Osteoblast (primary cell): Measurements from ENCODE around the gene OAS3. TPM values are rescaled to one million over a fixed set of nuclear protein-coding genes. Genes with fewer than 3 reads are reported as not detected.

ENCODE experiments used
- DNase-seq: peaks from one replicate; pipeline ENCODE4 v3.0.0; 2011; ENCODE audit warnings: low spot score, mixed read lengths; ENCODE audit not compliant: insufficient read length; ENCODE audit errors: missing footprints
- H2AFZ ChIP-seq: 2 replicates; pipeline ENCODE4 v1.6.0; 2011; ENCODE audit warnings: mild to moderate bottlenecking, low read length
- H3K27ac ChIP-seq: 2 replicates; pipeline ENCODE4 v1.5.1; 2011; ENCODE audit warnings: mild to moderate bottlenecking, low read depth, low read length, moderate library complexity
- H3K27me3 ChIP-seq: 2 replicates; pipeline ENCODE4 v1.6.0; 2012; ENCODE audit warnings: mild to moderate bottlenecking, control low read depth, inconsistent platforms, low read length, moderate library complexity; ENCODE audit not compliant: insufficient read depth
- H3K36me3 ChIP-seq: 2 replicates; pipeline ENCODE4 v1.5.1; 2011; ENCODE audit warnings: mild to moderate bottlenecking, low read length, control low read depth, moderate library complexity; ENCODE audit not compliant: insufficient read depth
- H3K4me1 ChIP-seq: 2 replicates; pipeline ENCODE4 v1.5.1; 2011; ENCODE audit warnings: mild to moderate bottlenecking, low read length, control low read depth, moderate library complexity; ENCODE audit not compliant: insufficient read depth
- H3K4me2 ChIP-seq: 2 replicates; pipeline ENCODE4 v1.6.0; 2011; ENCODE audit warnings: mild to moderate bottlenecking, low read length; ENCODE audit not compliant: insufficient read depth
- H3K4me3 ChIP-seq: fragments of 200-600 bp; sonication (generic); 3 replicates; pipeline ENCODE4 v1.5.1; 2012; ENCODE audit warnings: mild to moderate bottlenecking, low read length, inconsistent platforms; ENCODE audit not compliant: insufficient read depth
- H3K79me2 ChIP-seq: 2 replicates; pipeline ENCODE4 v1.6.0; 2012; ENCODE audit warnings: mild to moderate bottlenecking, low read length, control low read depth, inconsistent platforms; ENCODE audit not compliant: insufficient read depth
- H3K9me3 ChIP-seq: 2 replicates; pipeline ENCODE4 v1.5.1; 2011; ENCODE audit warnings: low read depth, low read length, control low read depth
- H4K20me1 ChIP-seq: 2 replicates; pipeline ENCODE4 v1.6.0; 2012; ENCODE audit warnings: mild to moderate bottlenecking, low read length, control low read depth; ENCODE audit not compliant: insufficient read depth
- total RNA-seq: library from RNA; depleted of rRNA; stranded (reverse); fragments of >200 nt; gene quantifications from 2 replicates; pipeline ENCODE4 v1.2.3, GENCODE V29; 2012
- TF ChIP-seq, protein P1 (sequence below): IDR thresholded peaks from 2 replicates; pipeline ENCODE4 v1.5.1; 2011; ENCODE audit warnings: mild to moderate bottlenecking, low read depth, low read length, moderate library complexity; ENCODE audit errors: extremely low read depth

The OAS3 gene, protein sequence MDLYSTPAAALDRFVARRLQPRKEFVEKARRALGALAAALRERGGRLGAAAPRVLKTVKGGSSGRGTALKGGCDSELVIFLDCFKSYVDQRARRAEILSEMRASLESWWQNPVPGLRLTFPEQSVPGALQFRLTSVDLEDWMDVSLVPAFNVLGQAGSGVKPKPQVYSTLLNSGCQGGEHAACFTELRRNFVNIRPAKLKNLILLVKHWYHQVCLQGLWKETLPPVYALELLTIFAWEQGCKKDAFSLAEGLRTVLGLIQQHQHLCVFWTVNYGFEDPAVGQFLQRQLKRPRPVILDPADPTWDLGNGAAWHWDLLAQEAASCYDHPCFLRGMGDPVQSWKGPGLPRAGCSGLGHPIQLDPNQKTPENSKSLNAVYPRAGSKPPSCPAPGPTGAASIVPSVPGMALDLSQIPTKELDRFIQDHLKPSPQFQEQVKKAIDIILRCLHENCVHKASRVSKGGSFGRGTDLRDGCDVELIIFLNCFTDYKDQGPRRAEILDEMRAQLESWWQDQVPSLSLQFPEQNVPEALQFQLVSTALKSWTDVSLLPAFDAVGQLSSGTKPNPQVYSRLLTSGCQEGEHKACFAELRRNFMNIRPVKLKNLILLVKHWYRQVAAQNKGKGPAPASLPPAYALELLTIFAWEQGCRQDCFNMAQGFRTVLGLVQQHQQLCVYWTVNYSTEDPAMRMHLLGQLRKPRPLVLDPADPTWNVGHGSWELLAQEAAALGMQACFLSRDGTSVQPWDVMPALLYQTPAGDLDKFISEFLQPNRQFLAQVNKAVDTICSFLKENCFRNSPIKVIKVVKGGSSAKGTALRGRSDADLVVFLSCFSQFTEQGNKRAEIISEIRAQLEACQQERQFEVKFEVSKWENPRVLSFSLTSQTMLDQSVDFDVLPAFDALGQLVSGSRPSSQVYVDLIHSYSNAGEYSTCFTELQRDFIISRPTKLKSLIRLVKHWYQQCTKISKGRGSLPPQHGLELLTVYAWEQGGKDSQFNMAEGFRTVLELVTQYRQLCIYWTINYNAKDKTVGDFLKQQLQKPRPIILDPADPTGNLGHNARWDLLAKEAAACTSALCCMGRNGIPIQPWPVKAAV
- total RNA-seq, result 1.8 and 6.9 TPM in 2 replicates

DNA sequence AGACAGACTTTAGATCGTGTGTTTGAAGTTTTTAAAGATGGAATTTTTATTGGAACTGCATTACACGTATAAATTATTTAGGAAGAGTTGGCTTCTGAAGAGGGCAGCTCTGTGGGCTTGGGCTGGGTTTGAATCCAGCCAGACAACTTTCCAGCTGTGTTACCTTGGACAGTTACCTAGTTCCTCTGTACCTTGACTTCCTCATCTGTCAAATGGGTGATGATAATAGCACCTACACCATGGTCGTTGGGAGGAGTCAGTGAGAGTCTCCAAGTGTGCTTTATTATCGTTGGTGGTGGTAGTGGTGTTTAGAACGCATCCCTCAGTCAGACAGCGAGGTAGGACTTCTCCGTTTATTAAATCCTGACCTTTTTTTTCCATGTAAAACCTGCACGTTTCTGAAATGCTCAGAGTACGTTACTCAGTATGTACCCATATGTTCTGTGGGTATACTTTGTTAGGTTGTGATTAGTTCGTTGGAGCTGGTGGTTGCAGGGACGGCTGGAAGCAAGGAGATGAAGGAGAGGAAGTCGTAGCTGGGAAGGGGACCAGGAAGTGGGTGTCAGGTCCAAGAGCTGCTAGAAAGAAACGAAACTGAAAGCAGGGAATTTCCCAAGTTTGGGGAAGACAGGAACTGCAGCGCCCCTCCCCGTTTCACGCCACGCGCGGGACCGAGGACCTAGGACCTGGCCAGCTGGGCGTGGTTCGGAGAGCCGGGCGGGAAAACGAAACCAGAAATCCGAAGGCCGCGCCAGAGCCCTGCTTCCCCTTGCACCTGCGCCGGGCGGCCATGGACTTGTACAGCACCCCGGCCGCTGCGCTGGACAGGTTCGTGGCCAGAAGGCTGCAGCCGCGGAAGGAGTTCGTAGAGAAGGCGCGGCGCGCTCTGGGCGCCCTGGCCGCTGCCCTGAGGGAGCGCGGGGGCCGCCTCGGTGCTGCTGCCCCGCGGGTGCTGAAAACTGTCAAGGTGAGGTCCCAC, at the start of gene OAS3:
Gene OAS3 (plus strand): TSS at position 734 of the 979 bp plus-strand sequence. CDS start 57 bp downstream, at position 791.
- Histone ChIP-seq H3K36me3 (no peaks in the 10 kb centered on the region), H3K4me1 (peaks cover 6% of the 10 kb centered on the region), H3K27me3 (no peaks in the 10 kb centered on the region), H4K20me1 (no peaks in the 10 kb centered on the region), H2AFZ (peak within 1 kb of the TSS; percentile 91), H3K4me2 (peak within 1 kb of the TSS; percentile 99), H3K27ac (no peak within 1 kb of the TSS), H3K79me2 (no peaks in the 10 kb centered on the region), H3K4me3 (peak within 1 kb of the TSS; percentile 84), H3K9me3 (no peaks in the 10 kb centered on the region)
- TF ChIP-seq, protein P1, sequence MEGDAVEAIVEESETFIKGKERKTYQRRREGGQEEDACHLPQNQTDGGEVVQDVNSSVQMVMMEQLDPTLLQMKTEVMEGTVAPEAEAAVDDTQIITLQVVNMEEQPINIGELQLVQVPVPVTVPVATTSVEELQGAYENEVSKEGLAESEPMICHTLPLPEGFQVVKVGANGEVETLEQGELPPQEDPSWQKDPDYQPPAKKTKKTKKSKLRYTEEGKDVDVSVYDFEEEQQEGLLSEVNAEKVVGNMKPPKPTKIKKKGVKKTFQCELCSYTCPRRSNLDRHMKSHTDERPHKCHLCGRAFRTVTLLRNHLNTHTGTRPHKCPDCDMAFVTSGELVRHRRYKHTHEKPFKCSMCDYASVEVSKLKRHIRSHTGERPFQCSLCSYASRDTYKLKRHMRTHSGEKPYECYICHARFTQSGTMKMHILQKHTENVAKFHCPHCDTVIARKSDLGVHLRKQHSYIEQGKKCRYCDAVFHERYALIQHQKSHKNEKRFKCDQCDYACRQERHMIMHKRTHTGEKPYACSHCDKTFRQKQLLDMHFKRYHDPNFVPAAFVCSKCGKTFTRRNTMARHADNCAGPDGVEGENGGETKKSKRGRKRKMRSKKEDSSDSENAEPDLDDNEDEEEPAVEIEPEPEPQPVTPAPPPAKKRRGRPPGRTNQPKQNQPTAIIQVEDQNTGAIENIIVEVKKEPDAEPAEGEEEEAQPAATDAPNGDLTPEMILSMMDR, result no peak
- DNase-seq, result peak; percentile 95

DNA sequence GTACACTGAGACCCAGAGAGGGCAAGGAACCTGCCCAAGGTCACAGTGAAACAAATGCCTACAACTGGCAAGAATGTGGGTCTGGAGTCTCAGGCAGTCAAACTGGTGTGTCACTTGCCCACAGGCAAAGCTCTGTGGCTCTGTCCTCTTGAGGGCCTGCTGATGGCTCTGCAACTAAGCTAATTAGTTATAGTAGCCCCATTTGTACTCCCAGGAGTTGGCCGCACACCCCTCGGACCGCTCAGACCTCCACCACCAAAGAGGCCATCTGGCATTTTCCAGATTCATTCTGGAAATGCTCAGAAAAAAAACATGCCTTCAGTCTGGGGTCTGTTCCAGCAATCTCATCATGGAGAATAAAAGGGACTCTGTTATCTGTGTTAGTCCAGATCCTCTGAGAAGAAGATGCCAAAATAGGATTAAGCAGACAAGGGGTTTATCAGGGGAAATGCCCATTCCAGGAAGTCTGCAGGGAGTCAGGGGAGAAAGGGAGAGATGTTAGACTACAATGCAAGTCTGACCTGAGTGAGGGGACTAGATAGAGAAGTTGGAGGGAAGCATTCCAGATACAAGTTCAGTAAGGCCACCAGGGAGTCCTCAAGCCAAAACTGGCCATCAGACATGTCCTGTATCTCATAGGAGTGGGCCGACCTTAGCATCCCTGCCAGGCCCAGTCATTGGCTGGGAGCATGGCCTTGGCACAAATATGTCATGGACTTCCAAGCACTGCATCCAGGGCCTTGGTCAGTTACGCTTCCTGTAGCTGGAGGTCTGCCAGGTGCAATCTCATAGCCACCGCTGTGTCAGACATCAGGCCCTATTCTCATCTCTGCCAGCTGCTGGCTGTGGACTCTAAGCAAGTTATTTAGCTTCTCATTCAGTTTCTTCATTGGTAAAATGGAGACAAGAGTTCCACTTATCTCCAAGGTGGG, 46.9 kb upstream of the OAS3 start:
- no peak overlapping the region for H3K4me2 ChIP-seq
- TF ChIP-seq, protein P1, result no peak
- DNase-seq, result peak; percentile 45

DNA sequence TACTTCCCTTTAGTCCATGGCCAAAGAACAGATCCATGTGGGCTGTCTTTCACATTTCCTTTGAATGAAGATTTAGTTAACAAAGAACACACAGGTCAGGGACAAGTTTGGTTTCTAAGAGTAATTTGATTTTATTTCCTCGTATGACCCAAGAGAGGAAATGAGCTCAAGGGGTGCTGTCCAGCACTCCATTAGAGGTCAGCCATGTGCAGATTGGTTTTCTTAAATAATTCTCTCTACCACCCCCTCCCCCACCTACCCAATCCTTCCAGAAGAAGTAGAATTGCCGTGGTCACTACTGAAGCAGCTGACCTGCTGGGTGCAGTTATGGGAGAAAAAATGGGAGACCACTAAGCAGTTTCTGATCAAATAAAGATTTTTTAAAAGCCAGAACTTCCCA, 45.4 kb upstream of the OAS3 start:
- TF ChIP-seq, protein P1, result no peak
- Histone ChIP-seq H3K4me3 (no peak overlapping the region), H3K27ac (no peak overlapping the region)

More for the DNA sequence above, 46.9 kb upstream of the OAS3 start:
- Histone ChIP-seq H3K79me2 (no peaks in the 10 kb centered on the region), H3K27ac (no peak overlapping the region), H2AFZ (no peak overlapping the region), H3K27me3 (no peaks in the 10 kb centered on the region), H3K4me3 (no peak overlapping the region), H3K4me1 (no peaks in the 10 kb centered on the region), H3K9me3 (no peaks in the 10 kb centered on the region), H3K36me3 (no peaks in the 10 kb centered on the region), H4K20me1 (no peaks in the 10 kb centered on the region)

More for the DNA sequence above, 45.4 kb upstream of the OAS3 start:
- no peak for DNase-seq
- Histone ChIP-seq H3K9me3 (no peaks in the 10 kb centered on the region), H3K27me3 (peaks cover 2% of the 10 kb centered on the region), H3K36me3 (no peaks in the 10 kb centered on the region), H2AFZ (no peak overlapping the region), H3K4me2 (no peak overlapping the region), H3K4me1 (no peaks in the 10 kb centered on the region), H4K20me1 (no peaks in the 10 kb centered on the region), H3K79me2 (no peaks in the 10 kb centered on the region)
